GM19193 (cell line): ENCODE measurements around the gene NKAIN2.

Experiments used
- POLR2A ChIP-seq: IDR thresholded peaks from 4 replicates; pipeline ENCODE4 v1.6.1; 2011; ENCODE audit not compliant: insufficient read depth, insufficient read length; ENCODE audit errors: extremely low read depth

The NKAIN2 gene

DNA sequence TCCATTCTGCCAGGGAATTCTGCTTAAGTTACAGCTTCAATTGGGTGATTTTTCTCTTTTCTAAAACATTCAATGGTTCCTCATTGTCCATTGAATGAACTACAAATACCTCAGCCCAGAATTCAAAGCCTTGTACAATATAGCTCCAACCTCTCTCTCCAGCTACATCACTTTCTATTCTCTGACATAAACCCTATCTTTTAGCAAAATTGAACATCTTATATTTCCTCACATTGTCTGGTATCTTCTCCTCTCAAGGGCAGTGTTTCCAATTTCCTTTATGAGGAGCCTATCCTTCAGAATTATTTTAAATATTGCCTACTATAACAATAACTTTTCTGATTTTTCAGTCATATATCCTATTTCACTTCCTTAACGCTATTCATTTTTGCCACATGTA lies 955.0 kb downstream of the NKAIN2 start:
- no peak for TF ChIP-seq POLR2A

DNA sequence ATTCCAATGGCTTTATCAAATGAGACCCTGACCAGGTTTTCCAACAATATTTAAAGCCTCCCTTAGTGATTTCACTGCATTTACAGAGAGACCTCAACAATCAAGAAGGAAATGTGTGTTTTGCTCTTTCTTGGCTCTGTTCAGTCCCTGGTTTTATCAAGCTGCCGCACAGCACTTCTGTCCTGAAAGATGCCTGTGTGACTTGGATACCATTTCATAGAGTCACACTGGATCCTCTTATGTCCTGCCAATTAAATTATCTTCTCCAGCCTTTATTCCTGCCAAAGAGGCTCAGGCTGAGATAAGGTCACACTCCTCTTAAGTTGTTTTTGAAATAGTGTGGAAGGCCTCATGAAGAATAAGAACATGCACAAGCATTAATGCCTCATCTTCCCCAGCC lies 961.6 kb downstream of the NKAIN2 start:
- no peak for TF ChIP-seq POLR2A

DNA sequence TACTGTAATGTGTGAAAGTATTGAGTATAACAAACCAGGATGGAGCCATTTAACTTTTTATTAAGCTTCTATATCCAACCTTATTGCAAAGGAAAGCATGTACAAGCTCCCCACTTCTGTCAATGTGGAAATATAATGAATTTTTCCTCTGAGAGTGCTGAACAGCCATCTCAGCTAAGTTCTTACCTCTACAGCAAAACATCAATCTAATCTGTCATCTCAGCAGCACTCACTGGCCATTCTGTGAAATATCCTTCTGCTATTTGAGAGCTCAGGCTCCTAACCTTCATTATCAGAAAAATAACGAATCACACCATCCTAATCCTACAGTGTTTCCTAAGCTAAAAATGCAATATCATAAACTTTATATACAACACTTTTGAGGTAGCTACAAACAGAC lies 964.6 kb downstream of the NKAIN2 start:
- TF ChIP-seq POLR2A, result no peak

DNA sequence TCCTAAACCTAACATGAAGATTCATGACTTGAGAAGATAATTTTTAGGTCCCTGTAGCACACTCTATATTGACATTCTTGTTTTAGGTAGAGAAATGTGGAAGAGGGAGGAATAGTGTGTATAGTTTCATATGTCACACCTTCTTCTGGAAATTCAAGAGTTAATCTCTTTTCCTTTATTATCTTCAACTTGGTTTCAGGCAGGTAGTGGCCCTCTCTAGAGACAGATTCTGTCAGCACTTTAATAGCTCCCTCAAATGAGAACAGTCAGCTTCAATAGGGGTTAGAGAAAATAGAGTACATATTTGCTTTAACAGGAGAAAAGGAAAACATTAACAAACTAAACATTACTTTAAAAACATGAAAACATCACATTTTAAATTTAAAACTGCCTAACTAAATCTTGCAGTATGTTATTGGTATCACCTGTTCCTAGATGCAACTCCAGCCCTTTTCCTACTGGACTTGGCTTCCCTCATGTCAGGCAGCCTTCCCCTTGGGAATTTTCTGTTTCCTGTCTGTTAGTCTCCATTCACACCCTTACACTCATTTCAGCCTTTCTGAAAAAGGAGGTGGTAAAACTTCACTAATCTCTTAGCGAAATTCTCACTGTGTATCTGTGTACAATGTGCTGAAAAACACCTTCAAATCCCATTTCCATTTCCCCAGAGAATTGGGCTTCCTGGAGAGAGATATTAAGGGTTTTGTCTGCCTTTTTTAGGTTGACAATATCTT lies 966.3 kb downstream of the NKAIN2 start:
- TF ChIP-seq POLR2A, result no peak

DNA sequence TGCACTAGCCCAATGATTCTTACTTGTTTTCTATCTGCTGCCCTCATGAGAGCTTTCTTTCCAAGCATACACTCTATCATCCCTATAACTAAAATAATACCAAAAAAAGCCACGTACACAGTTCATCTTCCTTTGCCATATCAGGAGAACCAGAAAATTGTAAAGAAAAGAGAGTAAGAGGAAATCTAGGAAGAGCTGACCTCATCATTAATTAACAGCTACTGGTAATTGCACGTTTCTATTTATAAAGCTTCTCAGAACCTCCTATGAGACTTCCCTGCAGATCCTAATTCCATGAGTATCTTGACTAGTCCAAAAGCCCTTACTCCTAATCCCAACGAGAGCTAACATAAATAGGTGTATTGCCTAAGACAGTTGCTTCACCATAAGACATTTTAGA lies 967.1 kb downstream of the NKAIN2 start:
- TF ChIP-seq POLR2A, result no peak

DNA sequence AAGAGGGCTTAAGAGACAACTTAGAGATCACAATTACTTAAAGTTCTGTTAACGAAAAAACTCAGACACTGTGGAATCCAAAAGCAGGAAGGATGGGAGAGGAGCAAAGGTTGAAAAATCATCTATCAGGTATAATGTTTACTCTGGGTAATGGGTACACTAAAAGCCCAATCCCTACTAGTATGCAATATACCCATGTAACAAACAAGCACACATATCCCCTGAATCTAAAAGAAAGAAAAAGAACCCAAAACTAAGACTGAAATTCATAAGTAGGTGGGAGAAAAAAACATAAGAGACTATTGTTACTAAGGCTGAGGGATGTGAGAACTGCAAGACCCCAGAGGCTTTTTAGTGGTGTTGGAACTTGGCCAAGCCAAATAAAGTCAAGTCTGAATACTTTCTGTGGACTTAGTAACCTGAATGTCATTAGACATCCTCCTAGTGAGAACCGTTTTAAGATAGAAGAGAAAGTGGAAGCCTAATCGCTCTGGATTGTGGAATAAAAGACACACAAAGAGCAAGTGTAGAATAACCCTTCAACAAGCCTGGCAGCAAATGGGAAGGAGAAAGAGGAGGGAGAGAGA lies 969.2 kb downstream of the NKAIN2 start:
- TF ChIP-seq POLR2A, result no peak

DNA sequence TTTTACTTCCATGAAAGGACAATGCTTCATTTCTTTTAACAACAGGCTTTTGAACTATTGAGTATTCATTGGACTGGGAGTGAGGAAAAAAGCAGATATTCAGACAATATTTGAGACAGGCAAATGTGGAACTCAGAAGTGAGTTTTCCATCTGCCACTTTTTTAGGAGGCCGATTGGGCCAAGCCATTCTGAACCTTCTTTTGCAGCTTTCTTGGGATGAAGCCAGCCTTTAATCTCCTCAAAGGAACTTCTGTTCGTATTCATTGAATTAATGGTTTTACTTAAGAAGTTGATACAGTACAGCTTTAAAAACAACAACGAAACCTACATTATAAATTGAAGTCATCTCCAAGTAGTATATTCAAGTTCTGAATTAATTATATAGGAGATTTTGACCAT lies 971.5 kb downstream of the NKAIN2 start:
- no peak for TF ChIP-seq POLR2A

DNA sequence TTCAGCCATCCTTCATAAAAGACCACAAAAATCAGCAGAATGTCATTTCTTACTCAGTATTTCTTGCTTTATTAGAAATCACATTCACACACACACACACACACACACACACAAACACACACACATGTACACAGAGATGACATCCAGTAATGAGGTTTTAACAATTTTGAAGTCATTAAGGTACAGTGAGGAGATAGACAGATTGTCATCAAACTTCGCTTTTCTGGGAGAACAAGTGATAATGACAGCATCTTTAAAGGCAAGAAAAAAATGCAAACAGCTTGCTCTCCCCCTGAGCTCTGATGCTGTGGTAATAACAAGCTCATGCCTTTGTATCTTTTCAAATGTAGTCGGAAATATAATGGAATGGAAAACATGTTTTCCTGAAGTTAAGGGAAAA lies 974.2 kb downstream of the NKAIN2 start:
- TF ChIP-seq POLR2A, result no peak

DNA sequence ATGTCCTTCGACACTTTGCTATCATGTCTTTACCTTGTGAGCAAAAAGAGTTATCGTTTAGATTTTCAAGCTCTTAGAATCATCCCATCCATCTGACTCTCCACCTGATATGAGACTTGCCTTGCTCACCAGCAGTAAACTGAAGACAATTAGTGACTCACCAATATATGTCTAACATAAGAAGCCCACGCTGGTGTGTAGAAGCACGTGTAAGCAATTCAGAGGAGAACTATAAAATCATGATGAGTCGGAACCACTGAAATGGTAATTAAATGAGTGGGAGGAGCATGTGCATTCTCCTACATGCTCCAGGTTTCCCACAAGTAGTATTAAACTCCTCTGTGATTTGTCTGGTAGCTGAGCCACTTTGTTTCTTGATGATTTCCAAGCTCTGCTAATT lies 977.0 kb downstream of the NKAIN2 start:
- TF ChIP-seq POLR2A, result no peak

DNA sequence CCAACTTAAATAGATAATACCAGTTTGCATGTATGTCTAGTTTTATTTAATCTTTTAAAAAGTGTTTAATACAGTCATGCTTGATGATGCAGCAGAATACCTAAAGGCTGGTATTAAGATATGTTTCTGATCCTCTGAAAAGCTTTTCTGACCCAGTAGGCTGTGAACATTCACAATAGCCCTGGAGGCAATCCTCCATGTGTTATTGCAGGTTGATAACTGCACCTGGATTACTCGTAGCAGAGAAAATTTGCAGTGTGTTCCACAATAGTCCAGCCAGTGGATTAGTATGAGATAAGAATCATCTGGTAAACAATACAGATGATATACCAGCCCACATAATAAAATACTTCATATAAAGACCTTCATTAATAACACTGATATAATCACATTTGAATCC lies 979.7 kb downstream of the NKAIN2 start:
- TF ChIP-seq POLR2A, result no peak

DNA sequence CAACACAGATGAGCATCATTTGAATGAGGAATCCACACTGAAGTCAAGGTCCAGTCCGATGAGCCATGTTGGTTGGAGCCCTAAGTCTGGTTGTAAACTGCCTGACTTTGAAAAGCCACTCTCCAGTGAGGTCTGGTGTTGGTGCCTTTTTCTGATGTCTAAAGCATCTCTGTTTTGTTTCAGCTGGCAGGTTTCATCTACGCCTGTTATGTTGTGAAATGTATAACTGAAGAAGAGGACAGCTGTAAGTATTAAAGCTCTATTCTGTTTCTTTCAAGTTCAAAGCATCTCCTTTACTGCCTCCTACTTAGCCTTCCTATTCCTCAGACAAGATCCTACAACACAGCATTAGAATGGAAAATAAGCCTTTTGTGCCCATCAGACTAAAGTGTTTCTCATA lies 987.5 kb downstream of the NKAIN2 start:
- no peak for TF ChIP-seq POLR2A

DNA sequence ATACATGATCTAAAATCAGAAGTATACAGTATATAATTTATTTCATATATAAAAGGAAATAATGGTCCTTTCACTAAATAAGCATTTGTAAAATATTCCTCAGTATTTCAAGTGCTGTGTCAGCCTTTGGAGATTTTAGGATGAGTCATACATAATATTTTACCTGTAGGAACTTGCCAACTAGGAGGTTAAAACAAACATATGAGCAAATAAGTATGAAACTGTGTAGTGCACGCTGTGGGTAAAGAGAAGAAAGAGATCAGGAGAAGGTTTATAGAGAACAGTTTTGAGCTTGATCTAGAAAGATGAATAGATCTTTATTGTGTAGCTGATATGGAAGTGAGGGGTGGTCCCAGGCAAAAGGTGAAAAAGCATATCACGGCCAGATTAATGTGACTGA lies 988.7 kb downstream of the NKAIN2 start:
- no peak for TF ChIP-seq POLR2A

DNA sequence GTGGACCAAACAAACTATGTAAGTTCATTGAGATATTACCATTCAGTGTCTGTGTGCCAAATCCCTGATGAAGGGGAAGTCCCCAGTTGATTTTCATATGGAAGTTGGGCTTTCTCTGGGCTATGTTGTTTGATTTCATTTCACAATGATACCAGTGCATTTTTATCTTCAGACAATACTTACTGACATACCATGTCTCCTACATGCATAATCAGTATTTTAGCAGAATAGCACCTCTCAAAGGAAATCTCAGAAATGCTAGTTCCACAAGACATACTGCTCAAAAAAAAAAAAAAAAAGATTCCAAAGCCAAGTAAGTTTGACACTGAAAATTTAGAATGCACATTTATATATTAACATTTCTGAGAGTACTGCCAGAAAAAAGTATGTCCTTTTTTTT lies 989.7 kb downstream of the NKAIN2 start:
- no peak for TF ChIP-seq POLR2A

DNA sequence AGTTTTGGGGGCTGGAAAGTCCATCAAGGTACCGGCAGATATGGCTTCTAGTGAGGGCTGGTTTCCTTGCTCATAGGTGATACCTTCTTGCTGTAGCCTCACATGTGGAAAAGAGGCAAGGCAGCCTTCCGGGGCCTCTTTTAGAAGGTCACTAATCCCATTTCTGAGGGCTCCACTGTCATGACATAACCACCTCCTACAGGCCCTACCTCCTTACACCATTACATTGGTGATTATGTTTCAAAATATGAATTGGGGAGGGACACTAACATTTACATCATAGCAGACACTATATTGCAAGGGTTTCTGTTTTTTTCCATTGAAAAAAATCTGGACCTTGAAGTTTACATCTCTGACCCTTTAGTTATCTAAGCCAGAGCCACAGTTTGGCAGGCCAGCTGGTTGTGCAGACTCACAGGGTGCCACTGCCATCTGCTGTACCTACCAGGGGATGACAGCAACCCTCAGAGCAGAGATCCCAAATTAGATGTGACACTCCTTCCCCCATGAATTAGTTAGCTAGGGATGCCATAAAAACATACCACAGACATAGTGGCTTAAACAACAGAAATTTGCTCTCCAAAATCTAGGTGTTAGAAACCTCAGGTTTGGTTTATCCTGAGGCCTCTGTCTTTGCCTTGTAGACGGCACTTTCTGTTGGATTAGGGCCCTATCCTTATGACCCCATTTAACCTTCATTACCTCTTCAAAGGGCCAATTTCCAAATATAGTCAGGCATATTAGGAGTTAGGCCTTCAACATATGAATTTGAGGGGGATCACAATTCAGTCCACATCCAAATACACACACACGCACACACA lies 992.2 kb downstream of the NKAIN2 start:
- no peak for TF ChIP-seq POLR2A

DNA sequence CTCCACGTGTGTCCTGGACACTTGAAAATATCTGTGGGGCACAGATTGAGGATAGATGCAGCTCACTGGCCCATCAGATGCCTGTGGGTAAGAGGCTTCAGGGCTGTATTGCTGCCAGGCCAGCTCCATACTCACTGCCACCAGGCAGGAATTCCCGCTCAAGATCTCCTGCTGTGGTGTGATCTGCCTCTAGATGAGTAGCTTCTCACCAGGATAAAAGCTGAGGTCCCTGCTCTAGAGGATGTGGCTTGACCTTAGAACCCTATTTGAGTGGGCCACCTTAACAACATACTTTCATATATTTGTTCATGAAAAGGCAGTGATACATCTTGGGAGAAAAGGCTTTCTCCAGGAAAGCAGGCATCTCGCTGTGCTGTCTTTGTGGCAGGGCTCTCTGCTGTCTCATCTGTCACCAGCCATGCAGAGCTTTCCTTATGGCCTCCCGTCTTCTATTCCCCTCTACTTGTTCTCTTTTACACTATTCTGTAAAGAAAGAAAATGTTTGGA lies 992.9 kb downstream of the NKAIN2 start:
- no peak for TF ChIP-seq POLR2A

DNA sequence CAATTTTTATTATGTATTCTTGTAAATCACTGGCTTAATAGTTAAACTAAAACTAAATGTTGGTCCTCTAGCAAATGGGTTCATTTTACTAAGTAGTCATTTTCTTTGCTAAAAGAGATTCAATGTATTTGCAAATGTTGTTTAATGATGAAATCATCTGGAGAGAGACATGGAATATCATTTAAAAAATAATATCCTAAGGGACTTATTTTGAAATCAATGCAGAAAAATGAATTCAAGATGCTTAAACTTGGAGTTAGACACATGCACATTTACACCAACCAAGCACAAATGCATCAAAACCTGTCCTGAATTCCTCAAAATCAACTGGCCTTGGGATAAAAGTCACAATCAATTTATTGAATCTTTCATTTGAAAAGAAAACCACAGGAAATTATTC lies 993.6 kb downstream of the NKAIN2 start:
- TF ChIP-seq POLR2A, result no peak
